22Rv1 (cell line): ENCODE data around the gene STRN3.
"Not testable (repeated sequence)": the region's sequence is repeated elsewhere in the genome, so short reads cannot be mapped to it uniquely, and the experiment has no call there.

Experiments used
- H3K27ac ChIP-seq: fragments of 450-650 bp; 2 replicates; pipeline ENCODE4 v1.5.1; 2017
- CTCF ChIP-seq: fragments of 450-650 bp; IDR thresholded peaks from 2 replicates; pipeline ENCODE4 v1.5.1; 2017; ENCODE audit warnings: mild to moderate bottlenecking
- ZFX ChIP-seq: fragments of 450-650 bp; IDR thresholded peaks from 2 replicates; pipeline ENCODE4 v1.6.1; 2017; ENCODE audit warnings: antibody characterized with exemption, borderline replicate concordance

STRN3 gene

GRCh38 chr14:30966415-30967363 lies 59.5 kb downstream of the STRN3 start:
- TF ChIP-seq ZFX, result no peak
- TF ChIP-seq CTCF, result no peak

GRCh38 chr14:30965861-30966260 lies 60.3 kb downstream of the STRN3 start:
- H3K27ac ChIP-seq, result not testable (repeated sequence)

More at GRCh38 chr14:30966415-30967363, 59.5 kb downstream of the STRN3 start:
- no peak overlapping the region for H3K27ac ChIP-seq

GRCh38 chr14:30962537-30962936 lies 63.6 kb downstream of the STRN3 start:
- H3K27ac ChIP-seq, result not testable (repeated sequence)

- no peak overlapping the region for H3K27ac ChIP-seq
Observed at GRCh38 chr14:30961330-30961729, 64.8 kb downstream of the STRN3 start.

GRCh38 chr14:30960216-30960615 lies 66.0 kb downstream of the STRN3 start:
- TF ChIP-seq CTCF (no peak), ZFX (no peak)
- no peak overlapping the region for H3K27ac ChIP-seq

More at GRCh38 chr14:30961330-30961729, 64.8 kb downstream of the STRN3 start:
- TF ChIP-seq ZFX, result no peak
- TF ChIP-seq CTCF, result no peak

- H3K27ac ChIP-seq, result no peak overlapping the region
- TF ChIP-seq ZFX, result no peak
- TF ChIP-seq CTCF, result no peak
Observed at GRCh38 chr14:30958555-30959407, 67.4 kb downstream of the STRN3 start.

GRCh38 chr14:30957813-30958370 lies 68.3 kb downstream of the STRN3 start:
- peak overlapping the region; percentile 15; the same call in 1 of the 2 replicates for H3K27ac ChIP-seq
- no peak for TF ChIP-seq ZFX
- TF ChIP-seq CTCF, result no peak

- TF ChIP-seq ZFX (no peak), CTCF (no peak)
- H3K27ac ChIP-seq, result no peak overlapping the region
Observed at GRCh38 chr14:30949651-30950050, 76.5 kb downstream of the STRN3 start.
